H1 (cell line): ENCODE data around the gene FN3KRP.

Source experiments
- BCL11A ChIP-seq, 2 experiments: IDR thresholded peaks; one replicate each; pipeline ENCODE4 v1.6.1; 2011; ENCODE audit warnings: low read depth in 2 of 2, low read length in 2 of 2, mild to moderate bottlenecking in 2 of 2
- CHD1 ChIP-seq: IDR thresholded peaks from 2 replicates; pipeline ENCODE4 v1.6.1; 2012; ENCODE audit warnings: low read depth, low read length, improper control_type of control experiment
- EP300 ChIP-seq, 2 experiments: IDR thresholded peaks; 1 replicate in 1 of 2; 2 replicates in 1 of 2; pipeline ENCODE4 v1.6.1; 2011 to 2012; ENCODE audit warnings: low read depth in 2 of 2, low read length in 2 of 2, mild to moderate bottlenecking in 2 of 2, borderline replicate concordance in 1 of 2, inconsistent platforms in 1 of 2, moderate library complexity in 1 of 2
- EZH2 ChIP-seq: fragments of 200-600 bp; sonication (generic); IDR thresholded peaks from 2 replicates; pipeline ENCODE4 v1.7.1; 2012; ENCODE audit warnings: low read depth, mild to moderate bottlenecking, moderate library complexity, low read length, inconsistent platforms; ENCODE audit not compliant: severe bottlenecking
- FOSL1 ChIP-seq: IDR thresholded peaks from 2 replicates; pipeline ENCODE4 v1.6.1; 2011; ENCODE audit warnings: mild to moderate bottlenecking, low read depth, low read length, moderate library complexity; ENCODE audit not compliant: insufficient read depth
- JUN ChIP-seq: IDR thresholded peaks from 2 replicates; pipeline ENCODE4 v1.6.1; 2011; ENCODE audit warnings: low read depth, mild to moderate bottlenecking, improper control_type of control experiment, low read length
- JUND ChIP-seq: IDR thresholded peaks from 2 replicates; pipeline ENCODE4 v1.6.1; 2011; ENCODE audit warnings: mild to moderate bottlenecking, improper control_type of control experiment, low read length
- KDM1A ChIP-seq: fragments of 200-600, 300-600 bp; sonication (generic); IDR thresholded peaks from 2 replicates; pipeline ENCODE4 v1.7.1; 2016; ENCODE audit warnings: mild to moderate bottlenecking, low read length, borderline replicate concordance
- MAX ChIP-seq: IDR thresholded peaks from 2 replicates; pipeline ENCODE4 v1.6.1; 2012; ENCODE audit warnings: inconsistent platforms
- POLR2A ChIP-seq, 2 experiments: IDR thresholded peaks; 1 replicate in 1 of 2; 2 replicates in 1 of 2; pipeline ENCODE4 v1.6.1; 2011; ENCODE audit warnings: low read depth in 2 of 2, low read length in 2 of 2, mild to moderate bottlenecking in 2 of 2; ENCODE audit errors: control extremely low read depth in 1 of 2
- SIRT6 ChIP-seq: IDR thresholded peaks from one replicate; pipeline ENCODE4 v1.7.1; 2012; ENCODE audit warnings: low read length, inconsistent platforms
- TCF12 ChIP-seq: IDR thresholded peaks from 2 replicates; pipeline ENCODE4 v1.6.1; 2011; ENCODE audit warnings: low read depth, mild to moderate bottlenecking, low read length
- TF ChIP-seq, protein P1 (sequence below), 3 experiments: IDR thresholded peaks; 1 replicate in 2 of 3; 2 replicates in 1 of 3; pipeline versions ENCODE4 v1.5.1 to v1.6.1; 2011; ENCODE audit warnings: low read length in 3 of 3, mild to moderate bottlenecking in 3 of 3, inconsistent platforms in 2 of 3, low read depth in 1 of 3, moderate library complexity in 1 of 3; ENCODE audit not compliant: insufficient read depth in 1 of 3; ENCODE audit errors: control extremely low read depth in 1 of 3

- TF ChIP-seq, protein P1, sequence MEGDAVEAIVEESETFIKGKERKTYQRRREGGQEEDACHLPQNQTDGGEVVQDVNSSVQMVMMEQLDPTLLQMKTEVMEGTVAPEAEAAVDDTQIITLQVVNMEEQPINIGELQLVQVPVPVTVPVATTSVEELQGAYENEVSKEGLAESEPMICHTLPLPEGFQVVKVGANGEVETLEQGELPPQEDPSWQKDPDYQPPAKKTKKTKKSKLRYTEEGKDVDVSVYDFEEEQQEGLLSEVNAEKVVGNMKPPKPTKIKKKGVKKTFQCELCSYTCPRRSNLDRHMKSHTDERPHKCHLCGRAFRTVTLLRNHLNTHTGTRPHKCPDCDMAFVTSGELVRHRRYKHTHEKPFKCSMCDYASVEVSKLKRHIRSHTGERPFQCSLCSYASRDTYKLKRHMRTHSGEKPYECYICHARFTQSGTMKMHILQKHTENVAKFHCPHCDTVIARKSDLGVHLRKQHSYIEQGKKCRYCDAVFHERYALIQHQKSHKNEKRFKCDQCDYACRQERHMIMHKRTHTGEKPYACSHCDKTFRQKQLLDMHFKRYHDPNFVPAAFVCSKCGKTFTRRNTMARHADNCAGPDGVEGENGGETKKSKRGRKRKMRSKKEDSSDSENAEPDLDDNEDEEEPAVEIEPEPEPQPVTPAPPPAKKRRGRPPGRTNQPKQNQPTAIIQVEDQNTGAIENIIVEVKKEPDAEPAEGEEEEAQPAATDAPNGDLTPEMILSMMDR (IDR thresholded peaks at IDR 0.05; ENCODE audit: control extremely low read depth in 1 of 3, insufficient read depth in 1 of 3, low read depth in 1 of 3, low read length in 3 of 3): no peak
- TF ChIP-seq CHD1: no peak
- no peak for TF ChIP-seq KDM1A
- no peak for TF ChIP-seq FOSL1
- no peak for TF ChIP-seq TCF12
- TF ChIP-seq JUN: no peak
- no peak for TF ChIP-seq SIRT6
- TF ChIP-seq MAX: no peak
- no peak for TF ChIP-seq JUND
- TF ChIP-seq POLR2A (IDR thresholded peaks at IDR 0.05; ENCODE audit: control extremely low read depth in 1 of 2, low read depth in 2 of 2, low read length in 2 of 2): no peak
- no peak for TF ChIP-seq EZH2
- no peak for TF ChIP-seq EP300 (IDR thresholded peaks at IDR 0.05; ENCODE audit: borderline replicate concordance in 1 of 2, low read depth in 2 of 2, low read length in 2 of 2)
- no peak for TF ChIP-seq BCL11A (IDR thresholded peaks at IDR 0.05; ENCODE audit: low read depth in 2 of 2, low read length in 2 of 2)
These were observed 7.4 kb upstream of the FN3KRP start for GRCh38 chr17:82709024-82709675.
